ENCODE measurements around the gene BUB1B. TPM values are rescaled to one million over a fixed set of nuclear protein-coding genes. Genes with fewer than 3 reads are reported as not detected.

Gene BUB1B
- total RNA-seq, 2 experiments from 2014 or later, result 1.4 to 2.4 TPM

- H3K36me3 ChIP-seq (ENCODE audit: insufficient read depth, low read length), result no peaks in the 10 kb centered on the region
- CTCF ChIA-PET, result interaction anchor here (1.9 kb wide), 1 partner anchor 11 kb away, joined by 8 read pairs; no protein-coding TSS in a partner anchor
- Mint-ChIP-seq H3K4me1 (ENCODE audit: low read depth) (no peaks in the 10 kb centered on the region), H3K9me3 (no peaks in the 10 kb centered on the region), H3K4me3 (no peak overlapping the region), H3K27ac (no peak overlapping the region), H3K27me3 (peaks cover 5% of the 10 kb centered on the region), H3K36me3 (ENCODE audit: low read depth) (no peaks in the 10 kb centered on the region)
- intact Hi-C loops (cut with DNase I, micrococcal nuclease), result no loop called here
- POLR2A ChIA-PET, result no interaction called here
- H3K27ac ChIP-seq (ENCODE audit: low read depth in 1 of 2, low read length in 2 of 2), result no peak overlapping the region
- no peak for DNase-seq
- H3K4me1 ChIP-seq (ENCODE audit: insufficient read depth, low read length), result no peaks in the 10 kb centered on the region
- ATAC-seq (ENCODE audit: poor library complexity), result no peak
- no peak overlapping the region for H3K4me3 ChIP-seq (ENCODE audit: low read length)
- no peaks in the 10 kb centered on the region for H3K9me3 ChIP-seq (ENCODE audit: control insufficient read depth in 1 of 2, insufficient read depth in 1 of 2, low read length in 2 of 2)
- TF ChIP-seq, protein P1, sequence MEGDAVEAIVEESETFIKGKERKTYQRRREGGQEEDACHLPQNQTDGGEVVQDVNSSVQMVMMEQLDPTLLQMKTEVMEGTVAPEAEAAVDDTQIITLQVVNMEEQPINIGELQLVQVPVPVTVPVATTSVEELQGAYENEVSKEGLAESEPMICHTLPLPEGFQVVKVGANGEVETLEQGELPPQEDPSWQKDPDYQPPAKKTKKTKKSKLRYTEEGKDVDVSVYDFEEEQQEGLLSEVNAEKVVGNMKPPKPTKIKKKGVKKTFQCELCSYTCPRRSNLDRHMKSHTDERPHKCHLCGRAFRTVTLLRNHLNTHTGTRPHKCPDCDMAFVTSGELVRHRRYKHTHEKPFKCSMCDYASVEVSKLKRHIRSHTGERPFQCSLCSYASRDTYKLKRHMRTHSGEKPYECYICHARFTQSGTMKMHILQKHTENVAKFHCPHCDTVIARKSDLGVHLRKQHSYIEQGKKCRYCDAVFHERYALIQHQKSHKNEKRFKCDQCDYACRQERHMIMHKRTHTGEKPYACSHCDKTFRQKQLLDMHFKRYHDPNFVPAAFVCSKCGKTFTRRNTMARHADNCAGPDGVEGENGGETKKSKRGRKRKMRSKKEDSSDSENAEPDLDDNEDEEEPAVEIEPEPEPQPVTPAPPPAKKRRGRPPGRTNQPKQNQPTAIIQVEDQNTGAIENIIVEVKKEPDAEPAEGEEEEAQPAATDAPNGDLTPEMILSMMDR (IDR thresholded peaks at IDR 0.05), result no peak
- no peaks in the 10 kb centered on the region for H3K27me3 ChIP-seq (ENCODE audit: control insufficient read depth in 1 of 2, insufficient read depth in 2 of 2, low read length in 2 of 2)
These were observed 102.3 kb downstream of the BUB1B start for GRCh38 chr15:40263024-40263754.

DNA sequence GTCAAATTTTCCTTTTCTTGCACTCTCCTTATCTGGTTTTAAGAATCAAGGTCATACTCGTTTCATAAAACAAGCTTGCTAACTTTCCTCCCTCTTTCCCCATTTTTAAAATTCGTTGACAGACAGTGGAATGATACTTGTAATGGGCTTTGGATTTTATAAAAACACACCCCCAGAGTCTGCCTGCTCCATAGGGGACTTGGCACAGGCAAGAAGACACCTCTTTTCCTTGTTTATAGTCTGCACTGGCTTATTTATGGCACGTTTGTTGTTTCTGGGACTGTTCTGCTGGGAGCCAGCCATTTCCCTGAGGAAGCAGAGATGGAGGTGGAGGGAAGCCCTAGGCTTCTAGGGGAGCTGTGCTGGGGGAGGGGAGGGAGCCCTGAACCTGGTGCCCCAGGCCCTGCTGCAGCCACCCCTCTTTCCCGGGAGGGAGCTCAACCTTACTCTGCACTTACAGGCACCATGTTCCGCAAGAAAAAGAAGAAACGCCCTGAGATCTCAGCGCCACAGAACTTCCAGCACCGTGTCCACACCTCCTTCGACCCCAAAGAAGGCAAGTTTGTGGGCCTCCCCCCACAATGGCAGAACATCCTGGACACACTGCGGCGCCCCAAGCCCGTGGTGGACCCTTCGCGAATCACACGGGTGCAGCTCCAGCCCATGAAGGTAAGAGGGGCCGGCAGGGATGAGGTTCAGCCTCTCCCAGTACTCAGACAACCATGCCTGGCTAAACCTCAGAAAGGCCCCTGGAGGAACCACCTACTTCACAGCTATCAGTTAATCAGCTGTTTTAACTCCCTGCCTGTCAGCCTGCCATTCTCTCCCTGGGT lies 103.7 kb downstream of the BUB1B start:
- peaks cover 5% of the 10 kb centered on the region for H3K27me3 Mint-ChIP-seq
- DNase-seq (no peak), ATAC-seq (ENCODE audit: poor library complexity) (no peak)
- H3K27ac Mint-ChIP-seq, result no peak overlapping the region
- no peaks in the 10 kb centered on the region for H3K36me3 Mint-ChIP-seq (ENCODE audit: low read depth)
- no peak overlapping the region for H3K4me3 Mint-ChIP-seq
- TF ChIP-seq, protein P1 (IDR thresholded peaks at IDR 0.05), result no peak
- Histone ChIP-seq H3K9me3 (ENCODE audit: control insufficient read depth in 1 of 2, insufficient read depth in 1 of 2, low read length in 2 of 2) (no peaks in the 10 kb centered on the region), H3K36me3 (ENCODE audit: insufficient read depth, low read length) (no peaks in the 10 kb centered on the region), H3K27ac (ENCODE audit: low read depth in 1 of 2, low read length in 2 of 2) (no peak overlapping the region), H3K27me3 (ENCODE audit: control insufficient read depth in 1 of 2, insufficient read depth in 2 of 2, low read length in 2 of 2) (no peaks in the 10 kb centered on the region), H3K4me3 (ENCODE audit: low read length) (no peak overlapping the region), H3K4me1 (ENCODE audit: insufficient read depth, low read length) (no peaks in the 10 kb centered on the region)
- H3K9me3 Mint-ChIP-seq, result no peaks in the 10 kb centered on the region
- intact Hi-C loops (cut with DNase I, micrococcal nuclease), result no loop called here
- no peaks in the 10 kb centered on the region for H3K4me1 Mint-ChIP-seq (ENCODE audit: low read depth)
- POLR2A ChIA-PET, result no interaction called here
- CTCF ChIA-PET, result interaction anchor here (1.9 kb wide), 1 partner anchor 10 kb away, joined by 8 read pairs; no protein-coding TSS in a partner anchor

DNA sequence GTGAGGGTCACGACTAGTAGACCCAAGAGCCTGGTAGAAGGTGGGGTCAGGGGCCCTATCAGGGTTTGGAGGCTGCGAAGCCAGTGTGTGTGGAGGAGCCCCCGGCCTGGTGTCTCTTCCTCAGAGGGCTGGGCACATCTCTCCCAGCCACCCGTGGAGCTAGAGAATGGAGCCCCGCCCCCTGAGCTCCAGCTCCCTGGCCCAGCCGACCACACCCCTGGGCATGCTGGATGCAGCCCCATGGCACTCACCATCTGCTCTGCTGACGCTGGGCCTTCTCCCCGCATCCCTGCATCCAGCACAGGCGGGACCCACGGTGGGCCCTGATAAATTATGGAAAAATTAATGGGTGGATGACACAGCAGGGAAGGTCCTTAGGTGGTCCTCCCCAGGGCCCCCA lies 104.5 kb downstream of the BUB1B start:
- no peak for ATAC-seq (ENCODE audit: poor library complexity)
- Mint-ChIP-seq H3K36me3 (ENCODE audit: low read depth) (no peaks in the 10 kb centered on the region), H3K27me3 (no peaks in the 10 kb centered on the region), H3K27ac (no peak overlapping the region), H3K9me3 (no peaks in the 10 kb centered on the region), H3K4me1 (ENCODE audit: low read depth) (no peaks in the 10 kb centered on the region), H3K4me3 (no peak overlapping the region)
- ChIA-PET CTCF (no interaction called here), POLR2A (no interaction called here)
- intact Hi-C loops (cut with DNase I, micrococcal nuclease), result no loop called here
- Histone ChIP-seq H3K27ac (ENCODE audit: low read depth in 1 of 2, low read length in 2 of 2) (no peak overlapping the region), H3K4me3 (ENCODE audit: low read length) (no peak overlapping the region), H3K9me3 (ENCODE audit: control insufficient read depth in 1 of 2, insufficient read depth in 1 of 2, low read length in 2 of 2) (no peaks in the 10 kb centered on the region), H3K4me1 (ENCODE audit: insufficient read depth, low read length) (no peaks in the 10 kb centered on the region), H3K36me3 (ENCODE audit: insufficient read depth, low read length) (no peaks in the 10 kb centered on the region), H3K27me3 (ENCODE audit: control insufficient read depth in 1 of 2, insufficient read depth in 2 of 2, low read length in 2 of 2) (no peaks in the 10 kb centered on the region)
- no peak for DNase-seq
- TF ChIP-seq, protein P1 (IDR thresholded peaks at IDR 0.05), result no peak

All from CD4-positive, alpha-beta T cell (primary cell).